NCI-H69 (cell line): ENCODE results near the gene CLEC16A.

Experiments
- DNase-seq: peaks from one replicate; lab custom pipeline; 2025; lab: John Stamatoyannopoulos, UW

CLEC16A gene

GRCh38 chr16:11060842-11061241, 116.5 kb downstream of the CLEC16A start:
- no peak for DNase-seq

- no peak for DNase-seq
Observed at GRCh38 chr16:11061629-11062270, 117.4 kb downstream of the CLEC16A start.

- no peak for DNase-seq
Observed at GRCh38 chr16:11063448-11064201, 119.3 kb downstream of the CLEC16A start.

DNA sequence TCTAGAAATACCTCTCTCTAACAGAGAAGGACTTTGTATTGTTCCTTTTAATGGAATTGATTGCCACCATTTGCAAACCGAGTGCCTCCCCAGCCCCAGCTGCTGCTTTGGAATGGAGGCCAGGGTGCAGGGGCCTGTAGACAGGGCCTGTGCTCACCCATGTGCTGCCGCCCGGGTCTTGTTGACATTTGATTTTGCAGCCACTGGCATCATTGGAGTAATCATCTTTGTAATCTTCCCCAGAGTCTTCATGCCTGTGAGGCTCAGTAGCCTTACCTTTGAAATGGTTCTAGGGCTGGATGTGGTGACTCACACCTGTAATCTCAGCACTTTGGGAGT, 119.8 kb downstream of the CLEC16A start:
- DNase-seq, result no peak

DNA sequence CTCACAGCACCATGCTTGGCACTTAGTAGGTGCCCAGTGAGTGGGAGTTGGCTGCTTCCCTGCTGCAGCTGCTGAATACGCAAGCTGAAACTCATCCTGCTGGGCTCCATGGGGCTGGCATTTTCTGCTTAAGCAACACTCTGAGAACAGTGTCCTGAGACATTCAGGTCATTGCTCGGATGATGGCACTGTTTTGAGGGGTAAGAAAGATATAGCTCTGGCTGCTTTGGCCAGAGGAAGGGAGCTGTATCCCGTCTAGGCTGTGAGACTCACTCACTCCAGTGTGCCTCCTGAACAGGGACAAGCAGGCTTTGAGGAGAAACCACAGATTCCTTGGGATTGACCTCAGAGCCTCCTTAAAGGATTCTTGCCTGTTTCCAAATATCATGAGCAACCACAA, 120.5 kb downstream of the CLEC16A start:
- DNase-seq, result no peak

GRCh38 chr16:11066261-11066870, 122.0 kb downstream of the CLEC16A start:
- no peak for DNase-seq

GRCh38 chr16:11067266-11067665, 122.9 kb downstream of the CLEC16A start:
- no peak for DNase-seq

- DNase-seq, result no peak
Observed at GRCh38 chr16:11067697-11068141, 123.4 kb downstream of the CLEC16A start.

GRCh38 chr16:11071829-11072228, 127.5 kb downstream of the CLEC16A start:
- no peak for DNase-seq

- no peak for DNase-seq
Observed at GRCh38 chr16:11072420-11073153, 128.2 kb downstream of the CLEC16A start.

DNA sequence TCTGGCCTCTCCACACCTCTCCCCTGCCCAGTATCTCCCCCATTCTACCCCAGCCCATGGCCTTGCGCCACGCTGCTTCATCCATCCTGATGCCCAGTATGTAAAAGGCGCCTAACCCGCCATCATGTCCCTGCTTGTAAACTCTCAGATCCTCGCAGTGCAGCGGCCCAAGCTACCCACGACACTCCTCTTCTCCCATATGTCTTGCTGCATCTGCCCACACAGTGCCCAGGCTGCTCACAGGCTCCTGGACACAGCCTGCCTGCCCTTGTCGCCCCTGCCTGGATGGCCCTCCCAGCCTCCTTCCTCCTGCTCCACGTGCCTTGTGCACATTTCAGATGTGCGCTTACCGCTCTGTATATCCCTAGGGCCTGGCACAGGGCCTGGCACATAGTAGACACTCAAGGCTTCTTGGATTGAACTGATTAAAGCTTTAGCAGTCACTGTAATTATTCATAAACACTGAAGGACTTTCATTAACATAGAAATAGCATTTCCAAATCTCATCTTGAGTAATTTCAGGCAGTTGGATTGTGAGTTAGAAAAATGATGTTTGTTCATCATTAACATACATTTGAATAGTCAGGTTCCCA, 129.1 kb downstream of the CLEC16A start:
- no peak for DNase-seq

GRCh38 chr16:11074131-11074530, 129.8 kb downstream of the CLEC16A start:
- no peak for DNase-seq

DNA sequence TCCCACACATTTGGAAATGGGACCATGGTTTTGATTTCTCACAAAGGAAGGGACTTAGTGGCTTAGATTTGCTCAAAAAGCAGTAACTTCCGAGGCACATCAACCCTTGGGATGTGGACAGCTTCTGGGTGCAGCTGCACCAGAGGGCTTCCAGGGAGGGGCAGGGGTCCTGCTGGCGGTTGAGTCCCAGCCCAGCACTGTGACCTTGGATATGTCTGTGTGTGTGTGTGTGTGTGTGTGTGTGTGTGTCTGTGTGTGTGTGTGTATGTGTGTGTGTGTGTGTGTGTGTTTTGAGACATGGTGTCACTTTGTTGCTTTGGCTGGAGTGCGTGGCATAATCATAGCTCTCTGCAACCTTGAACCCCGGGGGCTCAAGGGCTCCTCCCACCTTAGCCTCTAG, 130.8 kb downstream of the CLEC16A start:
- DNase-seq, result no peak

DNA sequence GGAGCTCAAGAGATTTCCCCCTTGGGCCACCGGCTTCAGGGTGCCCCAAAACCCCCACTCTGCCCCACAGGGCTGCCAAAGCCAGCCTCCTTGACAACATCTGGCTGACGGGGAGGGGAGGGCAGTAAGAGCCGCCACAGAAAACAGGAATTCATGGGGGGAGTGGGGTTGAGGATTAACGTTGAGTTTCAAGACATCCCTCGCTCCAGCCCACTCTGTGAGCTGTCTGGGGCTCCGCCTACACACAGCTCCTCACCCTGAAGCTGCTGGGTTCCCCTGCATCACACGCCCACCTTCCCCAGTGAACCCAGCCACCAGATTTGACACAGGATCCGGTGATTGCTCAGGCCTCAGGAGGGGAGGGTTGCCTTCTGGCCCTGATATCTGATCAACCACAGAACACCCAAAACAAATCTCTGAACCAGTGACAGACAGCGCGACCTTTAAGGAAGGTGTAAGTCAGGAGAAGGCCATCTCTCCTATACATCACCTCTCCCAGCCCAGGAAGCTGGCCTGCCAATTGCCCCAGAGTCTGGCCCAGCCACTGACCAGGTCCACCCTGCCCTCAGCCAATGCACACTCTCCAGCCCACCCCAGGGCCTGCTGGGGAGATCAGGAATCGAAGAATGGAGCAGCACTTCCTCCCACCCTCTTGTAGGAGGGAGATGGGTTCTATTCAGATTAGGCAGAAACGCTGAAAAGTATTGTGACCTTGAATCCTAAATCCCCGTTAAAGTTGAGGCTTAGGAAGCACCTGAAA, 132.1 kb downstream of the CLEC16A start:
- no peak for DNase-seq

DNA sequence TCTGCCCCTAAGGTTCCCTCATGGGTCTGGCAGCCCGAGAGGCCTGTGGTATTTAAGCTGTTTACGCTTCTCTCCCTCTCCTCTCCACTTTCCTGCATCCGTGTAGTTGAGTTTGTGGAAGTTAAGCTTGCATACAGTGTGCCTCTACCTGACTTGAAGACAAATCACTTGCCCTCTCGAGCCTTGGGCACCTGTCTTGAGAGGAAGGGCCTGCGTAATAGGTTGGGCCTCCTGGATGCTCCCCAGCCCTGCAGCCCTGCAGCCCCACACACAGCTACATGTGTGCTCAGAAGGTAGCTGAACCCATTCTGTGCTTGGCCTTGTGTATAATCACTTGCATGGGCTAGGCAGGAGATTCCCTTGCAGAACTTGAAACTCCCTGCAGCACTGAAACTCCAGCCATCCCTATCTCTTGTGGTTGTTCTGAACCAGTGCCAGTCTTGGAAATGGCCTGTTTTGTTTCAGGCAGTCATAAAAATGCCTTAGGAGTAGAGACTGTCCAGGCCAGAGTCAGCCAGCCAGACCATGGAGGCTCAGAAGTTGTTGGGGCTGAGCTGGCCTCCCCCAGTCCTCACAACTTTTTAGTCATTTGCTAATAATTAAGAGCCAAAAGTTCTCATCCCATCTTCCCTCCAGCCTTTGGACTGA, 134.6 kb downstream of the CLEC16A start:
- no peak for DNase-seq

DNA sequence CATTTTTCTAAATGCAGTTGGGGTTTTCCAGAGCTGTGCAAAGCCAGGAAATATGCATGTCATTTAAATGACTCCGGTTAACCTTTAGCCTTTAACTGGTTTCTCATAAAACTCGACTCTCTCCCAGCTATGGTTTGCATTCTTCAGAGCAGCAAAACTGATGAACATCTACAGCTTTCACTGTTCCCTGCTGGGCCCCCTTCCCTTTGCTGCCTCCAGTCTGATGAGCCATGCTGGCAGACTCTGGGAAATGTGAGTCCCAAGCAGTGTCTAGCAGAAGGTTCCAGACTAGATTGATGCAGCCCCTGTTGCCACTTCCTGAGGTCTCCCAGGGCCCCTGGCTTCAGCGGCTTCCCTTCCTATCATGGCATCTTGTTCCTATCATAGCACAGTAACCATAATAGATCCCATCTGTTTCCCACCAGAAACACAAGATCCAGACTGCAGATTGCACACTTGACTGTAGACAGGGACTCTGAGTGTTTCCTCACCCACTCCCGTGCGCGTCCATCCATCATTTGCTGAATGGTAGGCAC, 135.4 kb downstream of the CLEC16A start:
- DNase-seq, result no peak

GRCh38 chr16:11080327-11080967, 136.1 kb downstream of the CLEC16A start:
- DNase-seq, result no peak

- no peak for DNase-seq
Observed at GRCh38 chr16:11080999-11081630, 136.8 kb downstream of the CLEC16A start.

GRCh38 chr16:11082108-11082859, 137.9 kb downstream of the CLEC16A start:
- DNase-seq, result no peak
